Mammary epithelial cell (primary cell): ENCODE results near the gene B4GALNT1.

ENCODE experiments used
- CTCF ChIP-seq, 2 donors: IDR thresholded peaks in 1 of 2; conservative IDR thresholded peaks in 1 of 2; 2 replicates each; pipeline ENCODE4 v1.5.1; 2011 to 2012; ENCODE audit warnings: inconsistent platforms in 2 of 2, low read length in 2 of 2, mild to moderate bottlenecking in 2 of 2, control low read depth in 1 of 2, low read depth in 1 of 2; ENCODE audit not compliant: insufficient read depth in 1 of 2; ENCODE audit errors: extremely low read depth in 1 of 2
- EZH2 ChIP-seq: IDR thresholded peaks from 2 replicates; pipeline ENCODE4 v1.6.1; 2012; ENCODE audit warnings: low read length, inconsistent platforms, borderline replicate concordance

- no peak for TF ChIP-seq CTCF (conservative IDR thresholded peaks at IDR 0.05 in 1 of 2, IDR thresholded peaks at IDR 0.05 in 1 of 2; ENCODE audit: extremely low read depth in 1 of 2, insufficient read depth in 1 of 2, low read depth in 1 of 2, low read length in 2 of 2)
- no peak for TF ChIP-seq EZH2
Observed at GRCh38 chr12:57591782-57592325, 41.1 kb downstream of the B4GALNT1 start.
